Osteocyte (in vitro differentiated cells): ENCODE data around the gene SLC47A1. TPM values are rescaled to one million over a fixed set of nuclear protein-coding genes. Genes with fewer than 3 reads are reported as not detected.
"Not testable (repeated sequence)": the region's sequence is repeated elsewhere in the genome, so short reads cannot be mapped to it uniquely, and the experiment has no call there.

Source experiments
- DNase-seq: peaks from one replicate; pipeline ENCODE4 v3.0.0; 2021; ENCODE audit warnings: mixed read lengths; ENCODE audit not compliant: unreplicated experiment; ENCODE audit errors: extremely low spot score
- H3K27ac Mint-ChIP-seq: one replicate; pipeline ENCODE4 v1.8.0; 2021; ENCODE audit warnings: mild to moderate bottlenecking, mixed read lengths; ENCODE audit not compliant: unreplicated experiment
- H3K27me3 Mint-ChIP-seq: one replicate; pipeline ENCODE4 v1.8.0; 2021; ENCODE audit warnings: mixed read lengths; ENCODE audit not compliant: unreplicated experiment
- H3K36me3 Mint-ChIP-seq: one replicate; pipeline ENCODE4 v1.8.0; 2021; ENCODE audit warnings: mixed read lengths; ENCODE audit not compliant: unreplicated experiment
- H3K4me1 Mint-ChIP-seq: one replicate; pipeline ENCODE4 v1.8.0; 2021; ENCODE audit warnings: mixed read lengths; ENCODE audit not compliant: unreplicated experiment
- H3K4me3 Mint-ChIP-seq: one replicate; pipeline ENCODE4 v1.8.0; 2021; ENCODE audit warnings: mild to moderate bottlenecking, moderate library complexity, mixed read lengths; ENCODE audit not compliant: unreplicated experiment
- H3K9me3 Mint-ChIP-seq: one replicate; pipeline ENCODE4 v1.8.0; 2021; ENCODE audit warnings: mixed read lengths; ENCODE audit not compliant: unreplicated experiment
- total RNA-seq: library from RNA; stranded (reverse); gene quantifications from 2 replicates; pipeline ENCODE4 v1.2.1, GENCODE V29; 2021
- TF ChIP-seq, protein P1 (sequence below): fragments of 200-600 bp; sonication (generic); IDR thresholded peaks from 2 replicates; pipeline ENCODE4 v1.5.0; 2021; ENCODE audit warnings: antibody characterized with exemption, mild to moderate bottlenecking, moderate library complexity

The SLC47A1 gene
- total RNA-seq, 1 donor from 2014 or later: 2.4 TPM

- H3K4me3 Mint-ChIP-seq: no peak overlapping the region
- no peaks in the 10 kb centered on the region for H3K36me3 Mint-ChIP-seq
- TF ChIP-seq, protein P1, sequence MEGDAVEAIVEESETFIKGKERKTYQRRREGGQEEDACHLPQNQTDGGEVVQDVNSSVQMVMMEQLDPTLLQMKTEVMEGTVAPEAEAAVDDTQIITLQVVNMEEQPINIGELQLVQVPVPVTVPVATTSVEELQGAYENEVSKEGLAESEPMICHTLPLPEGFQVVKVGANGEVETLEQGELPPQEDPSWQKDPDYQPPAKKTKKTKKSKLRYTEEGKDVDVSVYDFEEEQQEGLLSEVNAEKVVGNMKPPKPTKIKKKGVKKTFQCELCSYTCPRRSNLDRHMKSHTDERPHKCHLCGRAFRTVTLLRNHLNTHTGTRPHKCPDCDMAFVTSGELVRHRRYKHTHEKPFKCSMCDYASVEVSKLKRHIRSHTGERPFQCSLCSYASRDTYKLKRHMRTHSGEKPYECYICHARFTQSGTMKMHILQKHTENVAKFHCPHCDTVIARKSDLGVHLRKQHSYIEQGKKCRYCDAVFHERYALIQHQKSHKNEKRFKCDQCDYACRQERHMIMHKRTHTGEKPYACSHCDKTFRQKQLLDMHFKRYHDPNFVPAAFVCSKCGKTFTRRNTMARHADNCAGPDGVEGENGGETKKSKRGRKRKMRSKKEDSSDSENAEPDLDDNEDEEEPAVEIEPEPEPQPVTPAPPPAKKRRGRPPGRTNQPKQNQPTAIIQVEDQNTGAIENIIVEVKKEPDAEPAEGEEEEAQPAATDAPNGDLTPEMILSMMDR: peak; percentile 94
- peak overlapping the region; percentile 8 for H3K27ac Mint-ChIP-seq
- H3K9me3 Mint-ChIP-seq: no peaks in the 10 kb centered on the region
- DNase-seq: no peak
- H3K4me1 Mint-ChIP-seq: peaks cover 5% of the 10 kb centered on the region
- no peaks in the 10 kb centered on the region for H3K27me3 Mint-ChIP-seq
These were observed 19.7 kb upstream of the SLC47A1 start for GRCh38 chr17:19513897-19514488.

DNA sequence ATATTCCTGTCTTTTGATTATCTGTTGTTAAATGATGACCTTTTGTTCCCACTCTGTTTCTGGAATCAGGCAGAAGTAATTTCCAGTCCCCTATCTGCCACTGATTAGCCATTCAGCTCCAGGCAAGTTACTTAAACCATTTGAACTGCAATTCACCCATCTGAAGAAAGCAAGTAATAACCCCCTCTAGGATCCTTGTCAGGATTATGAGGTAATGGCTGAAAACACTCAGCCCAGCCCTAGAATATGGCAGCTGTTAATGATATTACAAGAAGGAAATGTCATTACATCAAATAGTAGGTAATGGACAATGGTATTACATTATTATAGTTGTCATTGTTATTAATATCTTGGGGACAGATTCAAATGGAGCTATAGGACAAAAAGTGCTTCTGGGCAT, 16.0 kb upstream of the SLC47A1 start:
- Mint-ChIP-seq H3K4me1 (peaks cover 5% of the 10 kb centered on the region), H3K27me3 (no peaks in the 10 kb centered on the region), H3K36me3 (no peaks in the 10 kb centered on the region), H3K4me3 (no peak overlapping the region), H3K9me3 (no peaks in the 10 kb centered on the region), H3K27ac (no peak overlapping the region)
- no peak for DNase-seq
- TF ChIP-seq, protein P1: no peak

DNA sequence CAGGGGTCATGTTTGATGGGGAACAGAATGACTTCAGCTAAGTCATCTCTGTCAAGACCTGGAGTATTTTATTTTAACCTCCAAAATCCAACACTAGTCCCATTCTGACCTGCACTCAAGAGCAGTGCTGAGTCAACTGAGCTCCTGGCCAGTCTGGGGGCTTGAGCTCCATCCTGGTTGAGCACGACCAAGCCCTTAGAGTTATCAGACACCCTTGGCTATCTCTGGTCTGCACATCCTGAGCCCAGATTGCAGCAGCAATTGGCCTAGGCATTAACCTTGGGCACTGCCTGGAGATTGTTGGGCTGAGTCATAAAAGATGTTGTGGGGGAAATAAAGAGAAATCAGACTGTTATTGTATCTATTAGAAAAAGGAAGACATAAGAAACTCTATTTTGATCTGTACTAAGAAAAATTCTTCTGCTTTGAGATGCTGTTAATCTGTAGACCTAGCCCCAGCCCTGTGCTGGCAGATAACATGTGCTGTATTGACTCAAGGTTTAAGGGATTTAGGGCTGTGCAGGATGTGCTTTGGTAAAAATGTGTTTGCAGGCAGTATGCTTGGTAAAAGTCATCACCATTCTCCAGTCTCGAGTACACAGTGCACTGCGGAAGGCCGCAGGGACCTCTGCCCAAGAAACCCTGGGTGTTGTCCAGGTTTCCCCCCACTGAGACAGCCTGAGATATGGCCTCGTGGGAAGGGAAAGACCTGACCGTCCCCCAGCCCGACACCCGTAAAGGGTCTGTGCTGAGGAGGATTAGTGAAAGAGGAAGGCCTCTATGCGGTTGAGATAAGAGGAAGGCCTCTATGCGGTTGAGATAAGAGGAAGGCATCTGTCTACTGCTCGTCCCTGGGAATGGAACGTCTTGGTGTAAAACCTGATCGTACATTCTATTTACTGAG, 14.0 kb upstream of the SLC47A1 start:
- not testable (repeated sequence) for H3K4me3 Mint-ChIP-seq, DNase-seq, H3K27ac Mint-ChIP-seq, H3K9me3 Mint-ChIP-seq, H3K4me1 Mint-ChIP-seq, H3K36me3 Mint-ChIP-seq, H3K27me3 Mint-ChIP-seq

GRCh38 chr17:19520641-19521040, 13.0 kb upstream of the SLC47A1 start:
- H3K4me1 Mint-ChIP-seq: no peaks in the 10 kb centered on the region

DNA sequence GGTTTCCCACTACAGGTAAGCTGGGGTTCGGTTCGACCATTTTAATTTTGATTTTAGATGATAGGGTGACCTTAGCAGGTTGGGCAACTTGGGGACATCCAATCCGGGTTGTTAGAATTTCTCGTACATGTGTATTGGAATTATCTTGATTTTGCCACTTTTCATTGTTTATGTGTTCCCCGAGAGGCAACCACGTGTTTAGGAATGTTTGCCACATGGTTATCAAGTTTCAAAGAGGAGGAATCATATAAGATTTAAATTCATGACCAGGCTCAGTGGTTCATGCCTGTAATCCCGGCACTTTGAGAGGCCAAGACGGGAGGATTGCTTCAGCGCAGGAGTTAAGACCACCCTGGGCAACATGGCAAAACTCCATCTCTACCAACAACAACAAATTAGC, 10.0 kb upstream of the SLC47A1 start:
- Mint-ChIP-seq H3K4me1 (no peaks in the 10 kb centered on the region), H3K27me3 (peaks cover 10% of the 10 kb centered on the region)

More at GRCh38 chr17:19520641-19521040, 13.0 kb upstream of the SLC47A1 start:
- Mint-ChIP-seq H3K27ac (no peak overlapping the region), H3K9me3 (no peaks in the 10 kb centered on the region), H3K27me3 (peaks cover 10% of the 10 kb centered on the region), H3K36me3 (no peaks in the 10 kb centered on the region), H3K4me3 (no peak overlapping the region)
- TF ChIP-seq, protein P1: no peak
- no peak for DNase-seq

DNA sequence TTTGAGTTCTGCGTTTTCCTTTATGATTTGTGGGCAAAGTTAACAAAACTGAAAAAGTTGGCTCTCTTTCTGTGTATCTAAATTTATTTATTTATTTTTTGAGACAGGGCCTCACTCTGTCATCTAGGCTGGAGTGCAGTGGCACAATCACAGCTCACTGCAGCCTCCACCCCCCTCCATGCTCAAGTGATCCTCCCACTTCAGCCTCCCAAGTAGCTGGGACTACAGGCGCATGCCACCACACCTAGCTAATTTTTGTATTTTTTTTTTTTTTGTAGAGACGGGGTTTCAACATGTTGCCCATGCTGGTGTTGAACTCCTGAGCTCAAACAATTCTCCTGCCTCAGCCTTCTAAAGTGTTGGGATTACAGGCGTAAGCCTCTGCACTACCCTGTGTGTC, 6.7 kb upstream of the SLC47A1 start:
- H3K9me3 Mint-ChIP-seq, H3K4me1 Mint-ChIP-seq, H3K27ac Mint-ChIP-seq, H3K4me3 Mint-ChIP-seq, H3K36me3 Mint-ChIP-seq, DNase-seq: not testable (repeated sequence)
- peaks cover 11% of the 10 kb centered on the region for H3K27me3 Mint-ChIP-seq

More for the DNA sequence above, 10.0 kb upstream of the SLC47A1 start:
- Mint-ChIP-seq H3K4me3 (no peak overlapping the region), H3K9me3 (no peaks in the 10 kb centered on the region), H3K27ac (no peak overlapping the region), H3K36me3 (no peaks in the 10 kb centered on the region)
- TF ChIP-seq, protein P1: no peak
- no peak for DNase-seq
